Fibroblast of villous mesenchyme (primary cell): ENCODE data around the gene BLOC1S4. TPM values are rescaled to one million over a fixed set of nuclear protein-coding genes. Genes with fewer than 3 reads are reported as not detected.
"Not testable (repeated sequence)": the region's sequence is repeated elsewhere in the genome, so short reads cannot be mapped to it uniquely, and the experiment has no call there.

Experiments used
- DNase-seq: peaks from one replicate; pipeline ENCODE4 v3.0.0-alpha.2; 2010; ENCODE audit warnings: low read depth
- H3K4me3 ChIP-seq: 2 replicates; pipeline ENCODE4 v1.5.1; 2011; ENCODE audit warnings: low read depth, mild to moderate bottlenecking, low read length
- total RNA-seq: library from RNA; depleted of rRNA; stranded (reverse); fragments of >200 nt; gene quantifications from 2 replicates; pipeline ENCODE4 v1.2.3, GENCODE V29; 2012
- TF ChIP-seq, protein P1 (sequence below): IDR thresholded peaks from 2 replicates; pipeline ENCODE4 v1.5.1; 2012; ENCODE audit warnings: low read depth, mild to moderate bottlenecking, low read length; ENCODE audit not compliant: insufficient read depth

The BLOC1S4 gene, protein sequence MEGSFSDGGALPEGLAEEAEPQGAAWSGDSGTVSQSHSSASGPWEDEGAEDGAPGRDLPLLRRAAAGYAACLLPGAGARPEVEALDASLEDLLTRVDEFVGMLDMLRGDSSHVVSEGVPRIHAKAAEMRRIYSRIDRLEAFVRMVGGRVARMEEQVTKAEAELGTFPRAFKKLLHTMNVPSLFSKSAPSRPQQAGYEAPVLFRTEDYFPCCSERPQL
- 10.4 and 12.6 TPM in 2 replicates for total RNA-seq

DNA sequence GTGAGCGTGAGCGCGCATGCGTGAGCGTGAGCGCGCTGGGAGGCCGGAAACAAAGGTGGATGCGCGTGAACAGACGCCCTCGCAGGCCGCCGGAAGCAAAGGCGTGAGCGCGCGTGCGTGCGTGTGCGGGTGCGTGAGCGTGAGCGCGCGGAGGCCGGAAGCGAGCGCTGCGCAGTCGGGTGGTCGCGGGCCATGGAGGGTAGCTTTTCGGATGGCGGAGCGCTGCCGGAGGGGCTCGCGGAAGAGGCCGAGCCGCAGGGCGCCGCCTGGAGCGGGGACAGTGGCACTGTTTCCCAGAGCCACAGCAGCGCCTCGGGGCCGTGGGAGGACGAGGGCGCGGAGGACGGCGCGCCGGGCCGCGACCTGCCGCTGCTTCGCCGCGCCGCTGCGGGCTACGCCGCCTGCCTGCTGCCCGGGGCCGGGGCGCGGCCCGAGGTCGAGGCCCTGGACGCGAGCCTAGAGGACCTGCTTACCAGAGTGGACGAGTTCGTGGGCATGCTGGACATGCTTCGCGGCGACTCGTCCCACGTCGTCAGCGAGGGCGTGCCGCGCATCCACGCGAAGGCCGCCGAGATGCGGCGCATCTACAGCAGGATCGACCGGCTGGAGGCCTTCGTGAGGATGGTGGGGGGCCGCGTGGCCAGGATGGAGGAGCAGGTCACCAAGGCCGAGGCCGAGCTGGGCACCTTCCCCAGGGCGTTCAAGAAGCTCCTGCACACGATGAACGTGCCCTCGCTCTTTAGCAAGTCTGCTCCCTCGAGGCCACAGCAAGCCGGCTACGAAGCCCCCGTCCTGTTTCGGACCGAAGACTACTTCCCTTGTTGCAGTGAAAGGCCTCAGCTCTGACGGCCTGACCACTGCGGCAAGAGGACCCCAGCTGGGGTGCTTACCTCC is at the start of gene BLOC1S4:
TSS of gene BLOC1S4 (plus strand) at position 157 of the 894 bp plus-strand sequence. CDS start at position 193, 36 bp downstream.
- H3K4me3 ChIP-seq: peak within 1 kb of the TSS; percentile 87
- DNase-seq: peak; percentile 91
- TF ChIP-seq, protein P1, sequence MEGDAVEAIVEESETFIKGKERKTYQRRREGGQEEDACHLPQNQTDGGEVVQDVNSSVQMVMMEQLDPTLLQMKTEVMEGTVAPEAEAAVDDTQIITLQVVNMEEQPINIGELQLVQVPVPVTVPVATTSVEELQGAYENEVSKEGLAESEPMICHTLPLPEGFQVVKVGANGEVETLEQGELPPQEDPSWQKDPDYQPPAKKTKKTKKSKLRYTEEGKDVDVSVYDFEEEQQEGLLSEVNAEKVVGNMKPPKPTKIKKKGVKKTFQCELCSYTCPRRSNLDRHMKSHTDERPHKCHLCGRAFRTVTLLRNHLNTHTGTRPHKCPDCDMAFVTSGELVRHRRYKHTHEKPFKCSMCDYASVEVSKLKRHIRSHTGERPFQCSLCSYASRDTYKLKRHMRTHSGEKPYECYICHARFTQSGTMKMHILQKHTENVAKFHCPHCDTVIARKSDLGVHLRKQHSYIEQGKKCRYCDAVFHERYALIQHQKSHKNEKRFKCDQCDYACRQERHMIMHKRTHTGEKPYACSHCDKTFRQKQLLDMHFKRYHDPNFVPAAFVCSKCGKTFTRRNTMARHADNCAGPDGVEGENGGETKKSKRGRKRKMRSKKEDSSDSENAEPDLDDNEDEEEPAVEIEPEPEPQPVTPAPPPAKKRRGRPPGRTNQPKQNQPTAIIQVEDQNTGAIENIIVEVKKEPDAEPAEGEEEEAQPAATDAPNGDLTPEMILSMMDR: no peak

DNA sequence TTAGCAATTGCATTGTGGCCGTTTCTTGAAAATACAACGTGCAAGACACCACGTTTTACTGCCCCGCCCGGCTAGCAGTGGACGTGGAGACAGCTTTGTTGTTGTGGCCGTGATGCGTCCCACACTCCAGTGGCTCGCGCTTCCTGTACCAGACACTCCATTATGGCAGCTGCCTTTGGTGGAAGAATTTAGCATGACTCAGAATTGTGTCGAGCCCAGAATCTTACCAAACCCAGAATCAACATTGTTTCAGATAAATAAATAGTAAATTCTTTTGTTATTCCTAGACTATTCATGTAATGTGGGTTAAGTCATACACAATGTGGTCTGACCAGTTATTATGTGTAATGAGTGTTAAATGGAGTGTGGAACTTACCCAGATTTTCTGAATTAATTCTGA is 47.6 kb upstream of the BLOC1S4 start:
- H3K4me3 ChIP-seq: no peak overlapping the region
- no peak for DNase-seq
- TF ChIP-seq, protein P1: no peak

DNA sequence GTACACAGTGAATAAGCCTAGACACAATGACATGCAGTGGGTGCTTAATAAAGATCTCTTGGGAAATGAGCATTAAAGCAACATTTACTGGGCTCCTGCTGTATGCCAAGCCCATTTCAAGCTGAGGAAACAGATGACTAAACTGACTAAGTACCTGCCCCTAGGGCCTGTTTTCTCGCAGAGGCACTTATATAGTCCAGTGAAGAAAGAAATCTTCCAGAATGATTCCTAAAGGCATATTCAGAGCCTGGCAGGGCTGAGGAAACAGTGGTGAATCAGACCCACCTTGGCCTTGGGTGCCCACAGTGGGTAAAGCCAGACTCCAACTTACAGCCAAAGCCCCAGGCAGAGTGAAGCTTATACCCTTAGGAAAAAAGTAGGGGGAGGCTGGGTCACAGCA is 44.3 kb upstream of the BLOC1S4 start:
- TF ChIP-seq, protein P1: no peak

DNA sequence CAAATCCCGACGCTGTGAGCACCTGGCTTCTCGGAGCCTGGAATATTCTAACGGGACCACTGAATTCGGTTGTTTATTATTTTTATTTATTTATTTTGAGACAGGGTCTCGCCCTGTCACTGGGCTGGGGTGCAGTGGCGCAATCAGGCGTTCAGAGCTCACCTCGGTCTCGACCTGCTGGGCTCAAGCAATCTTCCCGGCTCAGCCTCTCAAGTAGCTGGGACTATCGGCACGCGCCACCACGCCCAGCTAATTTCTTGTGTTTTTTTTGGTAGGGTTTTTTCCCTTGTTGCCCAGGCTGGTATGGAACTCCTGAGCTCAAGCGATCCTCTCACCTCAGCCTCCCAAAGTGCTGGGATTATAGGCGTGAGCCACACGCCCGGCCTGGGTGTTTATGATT is 43.8 kb upstream of the BLOC1S4 start:
- TF ChIP-seq, protein P1: no peak
- H3K4me3 ChIP-seq: no peak overlapping the region
- DNase-seq: no peak

More for the DNA sequence above, 44.3 kb upstream of the BLOC1S4 start:
- no peak for DNase-seq
- no peak overlapping the region for H3K4me3 ChIP-seq

DNA sequence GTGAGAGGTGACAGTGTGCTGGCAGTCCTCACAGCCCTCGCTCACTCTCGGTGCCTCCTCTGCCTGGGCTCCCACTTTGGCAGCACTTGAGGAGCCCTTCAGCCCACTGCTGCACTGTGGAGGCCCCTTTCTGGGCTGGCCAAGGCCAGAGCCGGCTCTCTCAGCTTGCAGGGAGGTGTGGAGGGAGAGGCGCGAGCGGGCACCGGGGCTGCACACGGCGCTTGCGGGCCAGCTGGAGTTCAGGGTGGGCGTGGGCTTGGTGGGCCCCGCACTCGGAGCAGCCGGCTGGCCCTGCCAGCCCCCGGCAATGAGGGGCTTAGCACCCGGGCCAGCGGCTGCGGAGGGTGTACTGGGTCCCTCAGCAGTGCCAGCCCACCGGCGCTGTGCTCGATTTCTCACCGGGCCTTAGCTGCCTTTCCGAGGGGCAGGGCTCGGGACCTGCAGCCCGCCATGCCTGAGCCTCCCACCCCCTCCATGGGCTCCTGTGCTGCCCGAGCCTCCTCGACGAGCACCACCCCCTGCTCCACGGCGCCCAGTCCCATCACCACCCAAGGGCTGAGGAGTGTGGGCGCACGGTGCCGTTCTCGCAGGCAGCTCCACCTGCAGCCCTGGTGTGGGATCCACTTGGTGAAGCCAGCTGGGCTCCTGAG is 43.3 kb upstream of the BLOC1S4 start:
- H3K4me3 ChIP-seq, DNase-seq: not testable (repeated sequence)

DNA sequence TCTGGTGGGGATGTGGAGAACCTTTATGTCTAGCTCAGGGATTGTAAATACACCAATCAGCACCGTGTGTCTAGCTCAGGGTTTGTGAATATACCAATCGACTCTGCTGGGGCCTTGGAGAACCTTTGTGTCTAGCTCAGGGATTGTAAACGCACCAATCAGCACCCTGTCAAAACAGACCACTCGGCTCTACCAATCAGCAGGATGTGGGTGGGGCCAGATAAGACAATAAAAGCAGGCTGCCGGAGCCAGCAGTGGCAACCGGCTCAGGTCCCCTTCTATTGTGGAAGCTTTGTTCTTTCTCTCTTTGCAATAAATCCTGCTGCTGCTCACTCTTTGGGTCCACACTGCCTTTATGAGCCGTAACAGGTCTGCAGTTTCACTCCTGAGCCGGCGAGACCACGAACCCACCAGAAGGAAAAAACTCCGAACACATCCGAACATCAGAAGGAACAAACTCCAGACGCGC is 42.7 kb upstream of the BLOC1S4 start:
- DNase-seq: not testable (repeated sequence)
- peak overlapping the region; percentile 69 for H3K4me3 ChIP-seq

DNA sequence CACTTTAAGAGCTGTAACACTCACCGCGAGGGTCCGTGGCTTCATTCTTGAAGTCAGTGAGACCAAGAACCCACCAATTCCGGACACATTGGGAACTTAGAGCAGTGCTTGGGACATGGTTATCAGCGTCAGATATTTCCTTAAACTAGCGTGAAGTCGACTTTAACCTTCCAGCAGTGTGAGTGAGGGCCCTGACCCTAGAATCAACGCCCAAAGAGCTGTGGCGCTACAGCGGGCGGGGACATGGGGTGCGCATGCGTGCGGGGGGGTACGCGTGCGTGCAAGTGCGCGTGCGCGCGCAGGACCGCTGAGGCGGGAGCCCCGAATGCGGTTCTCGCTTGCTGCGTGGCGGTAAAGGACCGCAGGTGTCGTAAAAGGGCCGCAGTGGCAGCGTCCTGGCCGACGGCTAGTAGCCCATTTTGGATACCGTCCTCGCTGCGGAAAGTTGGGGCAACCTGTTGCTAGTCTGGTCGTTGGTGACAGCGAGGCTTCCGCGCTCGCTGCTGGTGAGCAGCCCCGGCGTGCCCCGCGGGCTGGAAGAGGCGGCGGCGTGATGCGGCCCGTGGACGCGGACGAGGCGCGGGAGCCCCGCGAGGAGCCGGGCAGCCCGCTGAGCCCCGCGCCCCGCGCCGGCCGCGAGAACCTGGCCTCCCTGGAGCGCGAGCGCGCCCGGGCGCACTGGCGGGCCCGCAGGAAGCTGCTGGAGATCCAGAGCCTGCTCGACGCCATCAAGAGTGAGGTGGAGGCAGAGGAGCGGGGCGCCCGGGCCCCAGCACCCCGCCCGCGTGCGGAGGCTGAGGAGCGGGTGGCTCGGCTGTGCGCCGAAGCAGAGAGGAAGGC is 42.1 kb upstream of the BLOC1S4 start:
- TF ChIP-seq, protein P1: no peak
- DNase-seq: peak; percentile 96
- H3K4me3 ChIP-seq: peak overlapping the region; percentile 69
